Measurements from ENCODE around the gene EXOC3L1.

DNA sequence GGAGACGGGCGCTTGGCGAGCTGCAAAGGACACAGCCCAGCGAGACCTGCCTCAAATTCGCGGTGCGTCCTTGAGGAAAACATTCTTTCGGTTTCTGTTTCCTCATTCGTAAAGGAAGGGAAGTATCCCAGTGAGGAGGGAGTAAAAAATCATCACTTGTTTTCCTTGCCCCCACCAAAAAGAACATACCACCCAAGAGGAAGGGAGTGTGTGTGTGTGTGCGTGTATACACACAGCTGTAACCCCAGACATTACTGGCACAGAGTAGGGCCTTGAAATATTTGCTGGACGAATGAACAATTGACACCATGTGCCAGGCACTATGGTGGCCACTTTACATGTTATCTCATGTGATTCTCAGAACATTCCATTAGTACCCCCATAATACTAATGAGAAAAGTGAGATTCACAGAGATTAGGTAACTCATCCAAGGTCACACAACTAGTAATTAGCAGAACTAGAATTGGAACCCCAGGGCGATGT lies 4.2 kb downstream of the EXOC3L1 start:
- TF ChIP-seq, protein P1, sequence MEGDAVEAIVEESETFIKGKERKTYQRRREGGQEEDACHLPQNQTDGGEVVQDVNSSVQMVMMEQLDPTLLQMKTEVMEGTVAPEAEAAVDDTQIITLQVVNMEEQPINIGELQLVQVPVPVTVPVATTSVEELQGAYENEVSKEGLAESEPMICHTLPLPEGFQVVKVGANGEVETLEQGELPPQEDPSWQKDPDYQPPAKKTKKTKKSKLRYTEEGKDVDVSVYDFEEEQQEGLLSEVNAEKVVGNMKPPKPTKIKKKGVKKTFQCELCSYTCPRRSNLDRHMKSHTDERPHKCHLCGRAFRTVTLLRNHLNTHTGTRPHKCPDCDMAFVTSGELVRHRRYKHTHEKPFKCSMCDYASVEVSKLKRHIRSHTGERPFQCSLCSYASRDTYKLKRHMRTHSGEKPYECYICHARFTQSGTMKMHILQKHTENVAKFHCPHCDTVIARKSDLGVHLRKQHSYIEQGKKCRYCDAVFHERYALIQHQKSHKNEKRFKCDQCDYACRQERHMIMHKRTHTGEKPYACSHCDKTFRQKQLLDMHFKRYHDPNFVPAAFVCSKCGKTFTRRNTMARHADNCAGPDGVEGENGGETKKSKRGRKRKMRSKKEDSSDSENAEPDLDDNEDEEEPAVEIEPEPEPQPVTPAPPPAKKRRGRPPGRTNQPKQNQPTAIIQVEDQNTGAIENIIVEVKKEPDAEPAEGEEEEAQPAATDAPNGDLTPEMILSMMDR (conservative IDR thresholded peaks at IDR 0.05; ENCODE audit: low read depth, low read length), result no peak
- TF ChIP-seq SMC3 (IDR thresholded peaks at IDR 0.05; ENCODE audit: low read depth, low read length) (no peak), CEBPB (IDR thresholded peaks at IDR 0.05; ENCODE audit: low read depth, low read length) (no peak), MAZ (IDR thresholded peaks at IDR 0.05; ENCODE audit: borderline replicate concordance, low read depth, low read length) (no peak), POLR2A (IDR thresholded peaks at IDR 0.05; ENCODE audit: low read depth, low read length) (no peak), RAD21 (IDR thresholded peaks at IDR 0.05; ENCODE audit: low read length) (no peak), FOS (IDR thresholded peaks at IDR 0.05; ENCODE audit: low read depth, low read length) (no peak), RFX5 (IDR thresholded peaks at IDR 0.05; ENCODE audit: low read depth, low read length) (no peak)
- TF ChIP-seq, protein P2, sequence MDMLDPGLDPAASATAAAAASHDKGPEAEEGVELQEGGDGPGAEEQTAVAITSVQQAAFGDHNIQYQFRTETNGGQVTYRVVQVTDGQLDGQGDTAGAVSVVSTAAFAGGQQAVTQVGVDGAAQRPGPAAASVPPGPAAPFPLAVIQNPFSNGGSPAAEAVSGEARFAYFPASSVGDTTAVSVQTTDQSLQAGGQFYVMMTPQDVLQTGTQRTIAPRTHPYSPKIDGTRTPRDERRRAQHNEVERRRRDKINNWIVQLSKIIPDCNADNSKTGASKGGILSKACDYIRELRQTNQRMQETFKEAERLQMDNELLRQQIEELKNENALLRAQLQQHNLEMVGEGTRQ (IDR thresholded peaks at IDR 0.05; ENCODE audit: low read depth, low read length), result no peak
